HG02642 (cell line): ENCODE measurements around the gene CYP2U1.

Source experiments
- ATAC-seq: cut with Tn5 transposase; IDR thresholded peaks from one replicate; pipeline ENCODE4 v1.9.1; 2021; ENCODE audit warnings: mild to moderate bottlenecking; ENCODE audit not compliant: unreplicated experiment, poor library complexity

Gene CYP2U1

DNA sequence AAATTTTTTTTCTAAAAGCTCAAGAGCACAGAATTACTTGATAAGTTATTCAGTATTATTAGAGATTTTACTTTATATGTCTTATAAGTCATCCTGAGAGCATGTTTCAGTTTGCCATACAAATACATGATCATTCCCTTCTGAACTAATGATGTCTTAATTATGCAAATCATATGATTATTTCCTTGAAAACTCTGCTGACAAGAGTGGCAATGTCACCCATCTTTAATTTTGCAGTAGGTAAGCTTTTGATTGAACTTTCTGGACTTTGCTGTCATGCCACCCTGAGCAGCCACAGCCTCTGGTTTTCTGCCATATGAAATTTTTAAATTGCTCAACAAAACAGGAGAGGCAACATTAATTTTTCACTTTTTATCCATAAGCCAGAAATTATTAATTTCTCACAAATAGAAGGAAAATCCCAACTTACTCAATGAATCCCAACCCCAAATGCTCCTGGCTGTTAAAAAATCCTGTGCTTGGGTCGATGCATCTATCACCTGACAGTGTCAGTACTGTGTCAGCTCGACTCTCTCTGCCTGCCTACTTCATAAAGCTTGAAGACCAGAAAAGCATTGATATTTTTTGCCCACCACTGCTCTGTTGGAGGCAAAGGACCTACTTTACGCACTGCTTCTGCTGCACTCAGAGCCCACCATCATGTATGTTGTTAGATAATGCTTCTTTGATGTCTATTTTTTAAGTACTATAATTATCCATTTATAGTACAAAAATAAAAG is 46.8 kb downstream of the CYP2U1 start:
- no peak for ATAC-seq

- no peak for ATAC-seq
Measured at GRCh38 chr4:107978716-107979451, 47.5 kb downstream of the CYP2U1 start.

DNA sequence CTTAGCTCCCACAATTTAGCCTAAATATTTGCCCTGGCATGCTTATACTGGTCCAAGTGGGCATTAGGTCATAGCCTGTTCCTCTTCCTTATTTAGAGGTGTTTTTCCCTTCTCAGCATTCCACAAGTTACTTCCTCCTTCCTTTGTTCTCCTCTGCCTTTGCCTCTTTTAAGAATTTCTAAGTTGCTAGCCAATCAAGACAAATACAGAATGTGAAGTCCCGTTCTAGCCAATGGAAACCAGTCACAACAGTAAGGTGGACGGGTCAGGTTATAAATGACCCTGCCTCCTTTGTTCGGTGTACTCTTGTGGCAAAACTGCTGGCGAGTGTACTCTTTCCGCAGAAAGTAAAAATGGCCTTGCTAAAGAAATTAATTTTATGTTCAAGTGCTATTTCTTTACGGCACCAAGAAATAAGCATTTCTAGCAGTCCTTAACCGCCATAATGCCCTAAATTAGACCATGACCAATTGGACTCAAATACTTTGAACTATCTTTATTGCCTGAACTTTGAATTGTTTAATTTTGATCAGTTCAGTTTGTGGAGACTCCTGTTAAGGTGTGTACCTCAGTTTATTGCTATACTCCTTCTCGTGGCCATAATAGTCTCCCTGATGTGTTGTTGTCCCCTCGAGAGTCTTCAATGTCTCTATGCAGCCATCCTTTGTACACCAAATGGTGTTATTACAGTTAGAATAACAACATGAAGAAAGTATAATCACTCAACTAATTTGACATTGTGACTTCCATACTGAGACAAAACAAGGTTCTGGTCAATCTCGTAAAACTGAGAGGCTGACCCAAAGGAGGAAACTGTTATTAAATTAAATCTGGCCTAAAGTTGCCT is 56.8 kb downstream of the CYP2U1 start:
- ATAC-seq = no peak

DNA sequence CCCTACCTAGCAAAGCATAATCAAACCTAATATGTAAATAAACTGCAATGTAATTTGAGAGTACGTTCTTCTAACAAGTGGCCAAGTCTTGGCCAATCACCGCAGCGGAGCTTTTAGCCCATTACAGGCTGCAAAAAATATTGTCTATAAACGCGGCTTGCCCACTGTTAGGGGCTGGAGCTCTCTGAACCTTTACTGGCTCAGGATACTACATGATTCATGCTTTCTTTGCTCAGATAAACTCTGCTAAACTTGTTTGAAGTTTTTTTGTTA is 57.4 kb downstream of the CYP2U1 start:
- ATAC-seq = no peak

DNA sequence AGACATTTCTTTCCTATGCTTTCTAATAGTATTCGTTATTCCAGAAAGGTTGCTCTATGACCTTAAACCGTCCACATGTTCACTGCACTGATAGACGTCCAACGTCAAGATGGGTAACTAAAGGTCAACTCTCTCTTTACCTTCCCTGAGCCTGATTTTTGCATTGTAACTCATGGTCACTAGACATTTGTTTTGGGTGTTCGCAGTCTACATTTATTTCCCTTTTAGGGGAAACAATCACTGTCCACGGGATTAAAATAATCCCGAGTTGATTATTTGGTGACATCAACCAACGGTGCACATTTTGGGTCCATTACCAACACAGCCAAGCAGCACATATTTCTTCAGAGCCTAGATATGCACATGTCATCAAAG is 57.8 kb downstream of the CYP2U1 start:
- ATAC-seq = no peak

DNA sequence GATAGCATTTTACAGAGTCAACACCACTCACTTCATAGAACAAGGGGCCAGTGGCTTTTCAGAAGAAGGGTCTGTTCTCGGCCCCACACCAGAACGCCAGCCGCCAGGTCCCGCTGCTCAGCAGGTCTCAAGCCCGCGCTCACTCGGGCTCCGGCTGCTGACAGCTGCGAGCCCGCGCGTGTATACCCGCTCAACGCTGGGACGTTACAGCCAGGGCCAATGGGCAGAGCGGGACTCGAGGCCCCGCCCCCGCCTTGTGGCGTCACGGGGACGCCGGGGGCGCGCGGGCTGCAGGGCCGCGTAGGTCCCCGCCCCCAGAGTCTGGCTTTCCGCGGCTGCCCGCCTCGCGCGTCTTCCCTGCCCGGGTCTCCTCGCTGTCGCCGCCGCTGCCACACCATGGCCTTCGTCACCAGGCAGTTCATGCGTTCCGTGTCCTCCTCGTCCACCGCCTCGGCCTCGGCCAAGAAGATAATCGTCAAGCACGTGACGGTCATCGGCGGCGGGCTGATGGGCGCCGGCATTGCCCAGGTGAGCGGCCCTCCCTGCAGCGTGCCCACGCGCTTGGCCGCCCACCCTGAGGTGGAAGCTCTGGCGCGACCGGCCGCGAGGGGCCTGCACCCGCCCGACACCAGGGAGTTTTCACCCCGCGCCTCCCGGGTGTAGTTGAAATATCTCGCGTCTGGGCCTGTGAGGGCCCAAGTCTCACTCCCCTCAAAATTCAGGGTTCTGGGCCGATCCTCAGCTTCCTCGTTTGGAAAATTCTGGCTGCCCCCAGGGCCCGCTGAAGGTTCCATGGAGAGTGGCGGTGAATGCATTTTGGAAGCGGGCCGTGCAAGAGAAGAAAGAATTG is 58.4 kb downstream of the CYP2U1 start, which contains the start of gene HADH:
TSS of gene HADH (plus strand) at position 353 of the 850 bp plus-strand sequence. CDS start at position 397, 44 bp downstream.
- peak; percentile 98 for ATAC-seq

DNA sequence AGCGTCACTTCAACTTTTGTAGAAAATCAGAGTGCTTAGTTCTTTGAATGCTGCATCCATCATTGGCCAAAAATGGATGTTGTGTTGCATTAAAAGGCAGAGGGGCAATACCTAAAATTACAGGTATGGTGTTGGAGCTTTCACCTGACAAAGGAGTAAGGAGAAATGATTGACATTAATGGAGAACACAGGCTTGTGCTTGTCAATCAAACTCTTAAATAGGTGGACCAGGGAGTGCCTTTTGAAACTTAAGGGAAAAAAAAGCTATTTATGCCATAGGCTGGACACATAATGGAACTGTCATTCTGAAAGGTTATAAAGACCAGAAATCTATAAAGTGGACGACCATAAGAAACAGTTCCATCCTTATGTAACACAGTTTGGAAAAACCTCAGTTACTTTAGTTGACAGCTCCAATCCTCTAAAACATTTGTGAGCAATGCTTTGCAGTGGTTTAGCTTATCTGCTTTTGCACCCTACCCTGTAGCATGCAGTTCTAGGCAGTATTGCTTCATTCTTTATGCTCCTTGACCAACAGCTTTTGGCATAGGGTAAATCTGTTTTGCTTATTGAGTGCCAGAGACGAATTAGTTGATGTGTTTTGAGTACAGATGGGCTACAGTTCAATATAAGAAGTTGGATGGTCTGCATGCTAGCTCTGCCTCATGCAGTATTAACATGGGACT is 60.7 kb downstream of the CYP2U1 start:
- ATAC-seq = no peak

DNA sequence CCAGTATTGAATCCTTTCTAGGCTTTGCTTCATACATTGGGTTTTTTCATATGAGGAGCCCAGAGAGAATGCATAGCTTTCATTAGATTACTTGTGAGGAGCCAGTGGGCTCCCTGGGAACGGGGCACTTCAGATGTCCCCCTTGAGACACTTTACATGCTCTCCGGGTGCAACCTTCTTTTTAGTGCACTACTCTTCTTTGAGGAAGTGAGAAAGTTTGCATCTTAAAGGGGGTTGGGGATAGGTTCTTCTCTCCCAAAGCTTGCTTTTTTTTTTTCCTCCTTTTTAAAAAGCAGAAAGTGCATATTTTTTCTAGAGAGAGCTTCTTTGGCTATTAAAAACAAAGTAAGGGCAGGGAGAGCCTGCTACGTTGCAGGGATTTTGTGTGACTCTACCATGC is 62.6 kb downstream of the CYP2U1 start:
- peak; percentile 27 for ATAC-seq

DNA sequence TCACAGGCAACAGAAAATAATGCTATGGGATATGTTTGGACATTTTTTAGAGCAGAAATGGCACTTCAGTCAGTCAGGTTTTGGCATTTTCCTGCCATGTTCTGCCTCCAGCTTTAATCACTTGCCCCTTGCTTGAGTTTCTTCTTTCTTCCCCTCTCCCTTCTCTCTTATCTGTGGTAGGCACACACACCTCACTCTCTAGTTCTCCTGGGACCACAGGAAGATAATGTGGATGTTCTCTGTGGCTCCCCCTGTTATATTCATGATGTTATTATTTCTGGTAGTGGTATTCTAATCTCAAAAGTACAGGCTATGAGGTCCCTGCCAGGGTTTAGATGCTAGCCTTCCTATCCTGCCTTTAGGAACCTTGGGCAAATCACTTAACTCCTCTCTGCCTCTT is 63.5 kb downstream of the CYP2U1 start:
- ATAC-seq = no peak

GRCh38 chr4:107996949-107997788 is 65.8 kb downstream of the CYP2U1 start:
- ATAC-seq = no peak

DNA sequence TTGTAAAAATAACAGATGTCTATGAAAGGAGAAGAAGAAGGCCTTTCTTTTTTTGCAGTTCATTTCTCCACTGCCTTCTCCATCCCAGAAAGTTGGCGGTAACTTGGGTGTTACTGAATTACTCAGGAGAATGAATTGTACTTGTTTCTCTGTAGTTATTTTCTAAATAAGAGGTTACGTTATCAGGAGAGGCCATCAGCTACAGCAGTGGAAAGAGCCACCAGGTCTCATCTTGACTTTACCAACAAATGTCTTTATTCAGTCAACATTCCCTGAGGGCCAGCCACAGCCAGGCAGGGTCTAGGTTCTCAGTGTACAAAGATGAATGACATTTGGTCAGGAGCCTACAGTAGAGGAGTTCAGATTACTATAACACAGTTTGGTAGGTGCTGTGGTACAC is 66.4 kb downstream of the CYP2U1 start:
- no peak for ATAC-seq

- no peak for ATAC-seq
Measured at GRCh38 chr4:107999932-108000539, 68.7 kb downstream of the CYP2U1 start.

- no peak for ATAC-seq
Measured at GRCh38 chr4:108001540-108002135, 70.3 kb downstream of the CYP2U1 start.
